ENCODE results near the gene CAPN14.

DNA sequence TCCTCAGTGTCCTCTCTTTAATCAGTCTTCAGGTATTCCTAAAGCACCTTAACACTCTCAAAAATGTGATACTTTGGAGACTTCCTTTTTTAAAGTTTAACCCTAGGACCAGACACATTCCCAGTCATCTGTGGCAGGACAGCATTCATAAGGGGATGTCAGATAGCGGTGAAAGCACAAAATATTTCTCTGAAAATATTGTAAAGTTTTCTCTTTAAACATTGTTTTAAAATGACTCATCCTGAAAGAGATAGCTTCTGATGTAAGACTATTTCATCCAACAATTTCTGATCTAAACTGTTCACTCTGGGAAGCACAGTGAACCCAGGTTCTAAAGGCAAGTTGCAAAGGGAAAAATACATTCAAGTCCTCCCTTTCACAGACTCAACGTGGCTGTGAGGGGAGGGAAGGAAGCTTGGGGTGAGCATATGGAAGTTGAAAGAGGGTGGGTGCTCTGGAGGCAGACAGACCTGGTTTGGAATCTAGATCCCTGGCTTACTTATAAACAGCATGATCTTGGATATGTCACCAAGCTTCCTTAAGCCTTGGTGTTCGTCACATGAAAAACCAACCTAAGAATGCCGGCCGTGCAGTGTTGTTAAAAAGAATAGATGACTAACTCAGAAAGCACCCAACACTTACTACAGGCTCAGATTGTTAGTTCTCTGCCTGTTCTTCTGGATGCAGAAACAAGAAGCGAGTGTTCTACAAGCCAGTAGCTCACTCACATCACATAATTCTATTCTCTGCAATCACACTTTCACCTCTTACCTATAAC is 91.2 kb downstream of the CAPN14 start:
- TF ChIP-seq, protein P1, sequence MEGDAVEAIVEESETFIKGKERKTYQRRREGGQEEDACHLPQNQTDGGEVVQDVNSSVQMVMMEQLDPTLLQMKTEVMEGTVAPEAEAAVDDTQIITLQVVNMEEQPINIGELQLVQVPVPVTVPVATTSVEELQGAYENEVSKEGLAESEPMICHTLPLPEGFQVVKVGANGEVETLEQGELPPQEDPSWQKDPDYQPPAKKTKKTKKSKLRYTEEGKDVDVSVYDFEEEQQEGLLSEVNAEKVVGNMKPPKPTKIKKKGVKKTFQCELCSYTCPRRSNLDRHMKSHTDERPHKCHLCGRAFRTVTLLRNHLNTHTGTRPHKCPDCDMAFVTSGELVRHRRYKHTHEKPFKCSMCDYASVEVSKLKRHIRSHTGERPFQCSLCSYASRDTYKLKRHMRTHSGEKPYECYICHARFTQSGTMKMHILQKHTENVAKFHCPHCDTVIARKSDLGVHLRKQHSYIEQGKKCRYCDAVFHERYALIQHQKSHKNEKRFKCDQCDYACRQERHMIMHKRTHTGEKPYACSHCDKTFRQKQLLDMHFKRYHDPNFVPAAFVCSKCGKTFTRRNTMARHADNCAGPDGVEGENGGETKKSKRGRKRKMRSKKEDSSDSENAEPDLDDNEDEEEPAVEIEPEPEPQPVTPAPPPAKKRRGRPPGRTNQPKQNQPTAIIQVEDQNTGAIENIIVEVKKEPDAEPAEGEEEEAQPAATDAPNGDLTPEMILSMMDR (IDR thresholded peaks at IDR 0.05), result no peak
- TF ChIP-seq POLR2A (IDR thresholded peaks at IDR 0.05), result no peak

Data from uterus (tissue), 2 donors.